H9 (cell line): ENCODE measurements around the gene SEMA3A. TPM values are rescaled to one million over a fixed set of nuclear protein-coding genes. Genes with fewer than 3 reads are reported as not detected.

Experiments
- DNase-seq: peaks from one replicate; pipeline ENCODE4 v3.0.0-alpha.2; 2017
- H2AFZ ChIP-seq: one replicate; pipeline ENCODE4 v1.6.1; 2013; ENCODE audit warnings: mild to moderate bottlenecking, low read length, control low read depth, moderate library complexity
- H2AK5ac ChIP-seq: 2 replicates; pipeline ENCODE4 v1.6.1; 2013; ENCODE audit warnings: low read length, control low read depth, mixed read lengths; ENCODE audit not compliant: insufficient read length
- H2BK120ac ChIP-seq: one replicate; pipeline ENCODE4 v1.6.1; 2013; ENCODE audit warnings: low read depth, mild to moderate bottlenecking, low read length, control low read depth, inconsistent platforms; ENCODE audit not compliant: poor library complexity, severe bottlenecking
- H2BK12ac ChIP-seq: 2 replicates; pipeline ENCODE4 v1.6.1; 2013; ENCODE audit warnings: low read length, control low read depth, mixed read lengths, low read depth; ENCODE audit not compliant: insufficient read length
- H2BK15ac ChIP-seq: 2 replicates; pipeline ENCODE4 v1.6.1; 2013; ENCODE audit warnings: low read depth, low read length, control low read depth
- H2BK20ac ChIP-seq: one replicate; pipeline ENCODE4 v1.6.1; 2013; ENCODE audit warnings: low read depth, mild to moderate bottlenecking, low read length, control low read depth, inconsistent platforms; ENCODE audit not compliant: poor library complexity, severe bottlenecking
- H2BK5ac ChIP-seq: 2 replicates; pipeline ENCODE4 v1.6.1; 2013; ENCODE audit warnings: low read length, control low read depth, mixed read lengths; ENCODE audit not compliant: insufficient read length
- H3K14ac ChIP-seq: 2 replicates; pipeline ENCODE4 v1.6.1; 2013; ENCODE audit warnings: low read length, control low read depth; ENCODE audit not compliant: insufficient read depth
- H3K18ac ChIP-seq: 2 replicates; pipeline ENCODE4 v1.6.1; 2013; ENCODE audit warnings: low read depth, mild to moderate bottlenecking, mixed read lengths, low read length, control low read depth; ENCODE audit not compliant: insufficient read length
- H3K23ac ChIP-seq: 2 replicates; pipeline ENCODE4 v1.6.1; 2013; ENCODE audit warnings: low read length, control low read depth, mixed read lengths, low read depth; ENCODE audit not compliant: insufficient read length
- H3K23me2 ChIP-seq: 2 replicates; pipeline ENCODE4 v1.6.1; 2013; ENCODE audit warnings: low read depth, mild to moderate bottlenecking, mixed read lengths, low read length, control low read depth; ENCODE audit not compliant: insufficient read length, poor library complexity, severe bottlenecking
- H3K27ac ChIP-seq: 2 replicates; pipeline ENCODE4 v1.5.1; 2013; ENCODE audit warnings: low read length, control low read depth, mixed read lengths, low read depth; ENCODE audit not compliant: insufficient read length
- H3K27me3 ChIP-seq: 2 replicates; pipeline ENCODE4 v1.6.1; 2013; ENCODE audit warnings: low read length, control low read depth, inconsistent platforms; ENCODE audit not compliant: insufficient read depth
- H3K4ac ChIP-seq: 2 replicates; pipeline ENCODE4 v1.6.1; 2013; ENCODE audit warnings: low read depth, mild to moderate bottlenecking, control low read depth, inconsistent platforms, low read length, moderate library complexity
- H3K4me1 ChIP-seq: 2 replicates; pipeline ENCODE4 v1.6.1; 2013; ENCODE audit warnings: low read length, control low read depth, inconsistent platforms; ENCODE audit not compliant: insufficient read depth
- H3K4me2 ChIP-seq: 2 replicates; pipeline ENCODE4 v1.6.1; 2013; ENCODE audit warnings: low read length, control low read depth, mixed read lengths; ENCODE audit not compliant: insufficient read length, insufficient read depth
- H3K56ac ChIP-seq: 2 replicates; pipeline ENCODE4 v1.6.1; 2013; ENCODE audit warnings: low read depth, mild to moderate bottlenecking, mixed read lengths, low read length, control low read depth; ENCODE audit not compliant: insufficient read length
- H3K79me1 ChIP-seq: 2 replicates; pipeline ENCODE4 v1.6.1; 2013; ENCODE audit warnings: low read depth, mild to moderate bottlenecking, moderate library complexity, low read length, control low read depth, inconsistent platforms; ENCODE audit not compliant: insufficient read depth, poor library complexity, severe bottlenecking
- H3K79me2 ChIP-seq: 2 replicates; pipeline ENCODE4 v1.6.1; 2013; ENCODE audit warnings: low read length, control low read depth, inconsistent platforms; ENCODE audit not compliant: insufficient read depth
- H3K9ac ChIP-seq: 2 replicates; pipeline ENCODE4 v1.6.1; 2013; ENCODE audit warnings: low read length, control low read depth, mixed read lengths; ENCODE audit not compliant: insufficient read length; ENCODE audit errors: extremely low read depth
- H3K9me3 ChIP-seq: one replicate; pipeline ENCODE4 v1.6.1; 2013; ENCODE audit warnings: low read depth, low read length, inconsistent platforms; ENCODE audit not compliant: control insufficient read depth
- H3T11ph ChIP-seq: one replicate; pipeline ENCODE4 v1.6.1; 2013; ENCODE audit warnings: mild to moderate bottlenecking, low read length, control low read depth, inconsistent platforms
- H4K20me1 ChIP-seq: one replicate; pipeline ENCODE4 v1.6.1; 2013; ENCODE audit not compliant: control insufficient read depth, insufficient read length, insufficient read depth
- H4K5ac ChIP-seq: 2 replicates; pipeline ENCODE4 v1.6.1; 2013; ENCODE audit warnings: low read depth, mild to moderate bottlenecking, mixed read lengths, low read length, control low read depth; ENCODE audit not compliant: insufficient read length
- H4K8ac ChIP-seq: replicated peaks from 2 replicates; pipeline ENCODE4 v1.6.1; 2013; ENCODE audit warnings: low read length, control low read depth, mixed read lengths, low read depth; ENCODE audit not compliant: insufficient read length
- H4K91ac ChIP-seq: 2 replicates; pipeline ENCODE4 v1.6.1; 2013; ENCODE audit warnings: low read depth, mild to moderate bottlenecking, moderate library complexity, mixed read lengths, low read length, control low read depth; ENCODE audit not compliant: insufficient read length
- H3K27ac Mint-ChIP-seq, 3 experiments: 2 replicates in 2 of 3; 3 replicates in 1 of 3; pipeline ENCODE4 v1.8.0; 2020 to 2021; ENCODE audit warnings: mixed read lengths in 3 of 3, mild to moderate bottlenecking in 1 of 3, moderate library complexity in 1 of 3
- H3K27me3 Mint-ChIP-seq: 2 replicates; pipeline ENCODE4 v1.8.0; 2021; ENCODE audit warnings: low read depth, mild to moderate bottlenecking, moderate library complexity, mixed read lengths
- H3K36me3 Mint-ChIP-seq, 3 experiments: 2 replicates in 2 of 3; 3 replicates in 1 of 3; pipeline ENCODE4 v1.8.0; 2020 to 2021; ENCODE audit warnings: low read depth in 3 of 3, mixed read lengths in 3 of 3; ENCODE audit not compliant: insufficient read depth in 1 of 3
- H3K4me1 Mint-ChIP-seq, 2 experiments: 2 replicates each; pipeline ENCODE4 v1.8.0; 2020; ENCODE audit warnings: mixed read lengths in 2 of 2
- H3K4me3 Mint-ChIP-seq, 2 experiments: 2 replicates in 1 of 2; 3 replicates in 1 of 2; pipeline ENCODE4 v1.8.0; 2020 to 2021; ENCODE audit warnings: mild to moderate bottlenecking in 2 of 2, mixed read lengths in 2 of 2, moderate library complexity in 1 of 2
- H3K9me3 Mint-ChIP-seq, 2 experiments: 2 replicates in 1 of 2; 3 replicates in 1 of 2; pipeline ENCODE4 v1.8.0; 2020; ENCODE audit warnings: mild to moderate bottlenecking in 2 of 2, mixed read lengths in 2 of 2, moderate library complexity in 1 of 2
- CTCF ChIP-seq: fragments of 200-600 bp; sonication (generic); conservative IDR thresholded peaks from 3 replicates; pipeline ENCODE4 v1.8.0; 2021; ENCODE audit warnings: antibody characterized with exemption, mild to moderate bottlenecking
- WGBS: extraction: QIAGEN DNeasy Blood & Tissue Kit; methylation state at CpG from one replicate; pipeline ENCODE4 v1.1.7; 2013; ENCODE audit warnings: missing lambda C conversion rate, low lambda C conversion rate, mixed read lengths; ENCODE audit not compliant: insufficient read length; ENCODE audit errors: extremely low coverage; 5-methylcytosine and 5-hydroxymethylcytosine counted together
- total RNA-seq: library from RNA; stranded (reverse); gene quantifications from 2 replicates; pipeline ENCODE4 v1.2.1, GENCODE V29; 2021

The SEMA3A gene
- total RNA-seq, 1 experiment from 2014 or later, result 60.0 TPM

GRCh38 chr7:83987764-83988163 is 206.8 kb downstream of the SEMA3A start:
- Mint-ChIP-seq H3K4me1 (no peaks in the 10 kb centered on the region), H3K36me3 (peaks cover 7 to 17% (median 11%) of the 10 kb centered on the region in 3 experiments), H3K9me3 (peaks cover 0 to 2% of the 10 kb centered on the region in 2 experiments; a peak in 2 of 5 replicates), H3K27me3 (no peaks in the 10 kb centered on the region; the same call in 1 of the 2 replicates), H3K27ac (peak overlapping the region in 2 of 3 experiments; percentile 18 to 40; a peak in 2 of 7 replicates), H3K4me3 (no peak overlapping the region)
- H3K23me2 ChIP-seq, result no peaks in the 10 kb centered on the region
- no CpG with 5 or more reads among the region's 1 CpG for WGBS
- no peaks in the 10 kb centered on the region for H3K4me1 ChIP-seq
- no peak overlapping the region for H3K4me2 ChIP-seq
- no peak overlapping the region for H2BK5ac ChIP-seq
- H2BK15ac ChIP-seq, result no peak overlapping the region
- no peak overlapping the region for H2BK120ac ChIP-seq
- H4K20me1 ChIP-seq, result no peaks in the 10 kb centered on the region
- no peak overlapping the region for H3K9ac ChIP-seq
- H4K91ac ChIP-seq, result no peak overlapping the region
- no peak for TF ChIP-seq CTCF
- H3K18ac ChIP-seq, result no peak overlapping the region
- H3K23ac ChIP-seq, result no peak overlapping the region
- H2BK20ac ChIP-seq, result no peak overlapping the region
- H3K4ac ChIP-seq, result no peak overlapping the region
- no peak overlapping the region for H2AFZ ChIP-seq
- no peaks in the 10 kb centered on the region for H3K27me3 ChIP-seq
- DNase-seq, result no peak
- no peaks in the 10 kb centered on the region for H3K79me1 ChIP-seq
- H3K79me2 ChIP-seq, result no peaks in the 10 kb centered on the region
- H3K56ac ChIP-seq, result no peak overlapping the region
- no peak overlapping the region for H4K5ac ChIP-seq
- no peaks in the 10 kb centered on the region for H3K9me3 ChIP-seq
- no peak overlapping the region for H4K8ac ChIP-seq
- H3K14ac ChIP-seq, result no peak overlapping the region
- no peak overlapping the region for H2AK5ac ChIP-seq
- no peak overlapping the region for H3K27ac ChIP-seq
- no peak overlapping the region for H3T11ph ChIP-seq
- H2BK12ac ChIP-seq, result no peak overlapping the region
